Caco-2 (cell line): Measurements from ENCODE around the gene RARA. TPM values are rescaled to one million over a fixed set of nuclear protein-coding genes. Genes with fewer than 3 reads are reported as not detected.

Experiments used
- BruUV-seq: library from RNA; stranded (reverse); fragments of 400-500 nt; replicated peaks from 2 replicates; lab custom pipeline; 2021; lab: Mats Ljungman, UMichigan
- CTCF ChIA-PET: fragments of 300-600 bp; sonication (Branson Sonifier 250); formaldehyde crosslinking; loops from one replicate; lab custom pipeline; 2022; ENCODE audit warnings: antibody characterized with exemption; lab: Charles Lee
- POLR2A ChIA-PET: fragments of 300-600 bp; sonication (Branson Sonifier 250); formaldehyde crosslinking; loops from one replicate; lab custom pipeline; 2022; ENCODE audit warnings: antibody characterized with exemption; lab: Charles Lee
- DNase-seq, 2 experiments: peaks; one replicate each; pipeline versions ENCODE4 v3.0.0 to v3.0.0-alpha.2; 2020 to 2022
- H3K27me3 ChIP-seq: replicated peaks from 2 replicates; pipeline ENCODE4 v1.6.0; 2011; ENCODE audit warnings: low read length; ENCODE audit not compliant: control insufficient read depth, insufficient read depth
- H3K36me3 ChIP-seq: 2 replicates; pipeline ENCODE4 v1.5.1; 2011; ENCODE audit warnings: low read length; ENCODE audit not compliant: control insufficient read depth, insufficient read depth
- H3K4me1 ChIP-seq: fragments of 250-450 bp; sonication (Bioruptor Pico); 2 replicates; pipeline ENCODE4 v1.5.1; 2020; ENCODE audit warnings: mild to moderate bottlenecking
- H3K4me3 ChIP-seq: 2 replicates; pipeline ENCODE4 v1.5.1; 2011; ENCODE audit warnings: low read depth, mild to moderate bottlenecking, control low read depth, low read length
- H3K9me3 ChIP-seq: fragments of 250-450 bp; sonication (Bioruptor Pico); 2 replicates; pipeline ENCODE4 v1.5.1; 2020; ENCODE audit warnings: mild to moderate bottlenecking, moderate library complexity
- H3K27ac Mint-ChIP-seq: one replicate; pipeline ENCODE4 v1.8.0; 2022; ENCODE audit warnings: mixed read lengths; ENCODE audit not compliant: unreplicated experiment
- H3K27me3 Mint-ChIP-seq: one replicate; pipeline ENCODE4 v1.8.0; 2022; ENCODE audit warnings: mixed read lengths; ENCODE audit not compliant: insufficient read depth, unreplicated experiment
- H3K36me3 Mint-ChIP-seq: one replicate; pipeline ENCODE4 v1.8.0; 2022; ENCODE audit warnings: mild to moderate bottlenecking, mixed read lengths; ENCODE audit not compliant: insufficient read depth, unreplicated experiment
- H3K4me1 Mint-ChIP-seq: one replicate; pipeline ENCODE4 v1.8.0; 2022; ENCODE audit warnings: low read depth, mixed read lengths; ENCODE audit not compliant: unreplicated experiment
- H3K4me3 Mint-ChIP-seq: one replicate; pipeline ENCODE4 v1.8.0; 2022; ENCODE audit warnings: mild to moderate bottlenecking, moderate library complexity, mixed read lengths; ENCODE audit not compliant: unreplicated experiment
- H3K9me3 Mint-ChIP-seq: one replicate; pipeline ENCODE4 v1.8.0; 2022; ENCODE audit warnings: mixed read lengths; ENCODE audit not compliant: unreplicated experiment
- CTCF ChIP-seq, 2 experiments: fragments of 200-600 bp in 1 of 2; IDR thresholded peaks; 1 replicate in 1 of 2; 2 replicates in 1 of 2; pipeline versions ENCODE4 v1.5.1 to v1.8.0; 2011 to 2022; ENCODE audit warnings: antibody characterized with exemption in 1 of 2, control low read depth in 1 of 2, inconsistent platforms in 1 of 2, low read depth in 1 of 2, low read length in 1 of 2, mild to moderate bottlenecking in 1 of 2, moderate library complexity in 1 of 2; ENCODE audit not compliant: insufficient read depth in 1 of 2, severe bottlenecking in 1 of 2, unreplicated experiment in 1 of 2
- intact Hi-C: fragments of 100-400 bp; cut with micrococcal nuclease; formaldehyde crosslinking; loops from one replicate; pipeline ENCODE4 v1.10.0; 2022; ENCODE audit not compliant: unreplicated experiment
- total RNA-seq: library from RNA; stranded (reverse); gene quantifications from 2 replicates; pipeline ENCODE4 v1.2.3, GENCODE V29; 2022

Gene RARA
- total RNA-seq, 1 experiment from 2014 or later, result 27.6 TPM

GRCh38 chr17:40331743-40332641, 23.0 kb downstream of the RARA start:
- Histone ChIP-seq H3K4me1 (peaks cover 15% of the 10 kb centered on the region; the same call in 1 of the 2 replicates), H3K27me3 (no peaks in the 10 kb centered on the region), H3K9me3 (no peaks in the 10 kb centered on the region), H3K36me3 (peaks cover 1% of the 10 kb centered on the region), H3K4me3 (no peak overlapping the region)
- H3K27me3 Mint-ChIP-seq, result no peaks in the 10 kb centered on the region
- H3K36me3 Mint-ChIP-seq, result no peaks in the 10 kb centered on the region
- BruUV-seq, result no TSS peak
- DNase-seq, result no peak
- H3K27ac Mint-ChIP-seq, result no peak overlapping the region
- H3K9me3 Mint-ChIP-seq, result no peaks in the 10 kb centered on the region
- H3K4me1 Mint-ChIP-seq, result peaks cover 24% of the 10 kb centered on the region
- ChIA-PET CTCF (interaction anchor here (1.7 kb wide), 1 partner anchor 15 kb away, joined by 4 read pairs; no protein-coding TSS in a partner anchor), POLR2A (no interaction called here)
- H3K4me3 Mint-ChIP-seq, result no peak overlapping the region
- intact Hi-C loops, result no loop called here
- no peak for TF ChIP-seq CTCF (IDR thresholded peaks at IDR 0.05; ENCODE audit: insufficient read depth in 1 of 2, low read depth in 1 of 2, low read length in 1 of 2, severe bottlenecking in 1 of 2, unreplicated experiment in 1 of 2)

- Mint-ChIP-seq H3K27me3 (no peaks in the 10 kb centered on the region), H3K36me3 (no peaks in the 10 kb centered on the region), H3K4me3 (no peak overlapping the region), H3K4me1 (peaks cover 18% of the 10 kb centered on the region), H3K9me3 (no peaks in the 10 kb centered on the region), H3K27ac (no peak overlapping the region)
- no peak for TF ChIP-seq CTCF (IDR thresholded peaks at IDR 0.05; ENCODE audit: insufficient read depth in 1 of 2, low read depth in 1 of 2, low read length in 1 of 2, severe bottlenecking in 1 of 2, unreplicated experiment in 1 of 2)
- no peak for DNase-seq
- Histone ChIP-seq H3K36me3 (peaks cover 1% of the 10 kb centered on the region), H3K9me3 (no peaks in the 10 kb centered on the region), H3K4me1 (peaks cover 12% of the 10 kb centered on the region; the same call in 1 of the 2 replicates), H3K27me3 (no peaks in the 10 kb centered on the region), H3K4me3 (no peak overlapping the region)
- no TSS peak for BruUV-seq
- intact Hi-C loops, result loop anchor here (1.0 kb wide), 1 partner anchor 11 kb away; no protein-coding TSS in a partner anchor
- POLR2A ChIA-PET, result interaction anchor here (0.6 kb wide), 2 partner anchors 16 to 115 kb away, joined by 3 read pairs; partner anchors contain the start of gene WIPF2
- CTCF ChIA-PET, result interaction anchor here (0.6 to 2.0 kb wide), 2 partner anchors 17 to 396 kb away, joined by 3 to 5 read pairs; no protein-coding TSS in a partner anchor
These were observed 24.9 kb downstream of the RARA start for GRCh38 chr17:40333781-40334448.

- intact Hi-C loops, result no loop called here
- H3K9me3 ChIP-seq, result no peaks in the 10 kb centered on the region
- ChIA-PET CTCF (interaction anchor here (0.5 to 2.0 kb wide), 2 partner anchors 18 to 277 kb away, joined by 3 to 5 read pairs; no protein-coding TSS in a partner anchor), POLR2A (interaction anchor here (0.7 kb wide), 1 partner anchor 10 kb away, joined by 3 read pairs; no protein-coding TSS in a partner anchor)
- BruUV-seq, result no TSS peak
- peaks cover 23% of the 10 kb centered on the region for H3K4me1 Mint-ChIP-seq
- H3K27me3 ChIP-seq, result no peaks in the 10 kb centered on the region
- peaks cover 16% of the 10 kb centered on the region for H3K4me1 ChIP-seq
- DNase-seq, result no peak
- H3K27ac Mint-ChIP-seq, result no peak overlapping the region
- no peaks in the 10 kb centered on the region for H3K36me3 ChIP-seq
- no peak overlapping the region for H3K4me3 ChIP-seq
- H3K36me3 Mint-ChIP-seq, result no peaks in the 10 kb centered on the region
- no peak for TF ChIP-seq CTCF (IDR thresholded peaks at IDR 0.05; ENCODE audit: insufficient read depth in 1 of 2, low read depth in 1 of 2, low read length in 1 of 2, severe bottlenecking in 1 of 2, unreplicated experiment in 1 of 2)
- H3K9me3 Mint-ChIP-seq, result no peaks in the 10 kb centered on the region
- no peaks in the 10 kb centered on the region for H3K27me3 Mint-ChIP-seq
- H3K4me3 Mint-ChIP-seq, result no peak overlapping the region
These were observed 26.6 kb downstream of the RARA start for GRCh38 chr17:40335620-40336019.
